GM19025 (cell line): Measurements from ENCODE around the gene TCF15.
"Not testable (repeated sequence)": the region's sequence is repeated elsewhere in the genome, so short reads cannot be mapped to it uniquely, and the experiment has no call there.

Experiments
- ATAC-seq: cut with Tn5 transposase; IDR thresholded peaks from one replicate; pipeline ENCODE4 v1.9.1; 2021; ENCODE audit warnings: mild to moderate bottlenecking, low read depth, moderate library complexity; ENCODE audit not compliant: unreplicated experiment

Gene TCF15

GRCh38 chr20:642398-643174, 32.5 kb upstream of the TCF15 start:
- ATAC-seq = no peak

DNA sequence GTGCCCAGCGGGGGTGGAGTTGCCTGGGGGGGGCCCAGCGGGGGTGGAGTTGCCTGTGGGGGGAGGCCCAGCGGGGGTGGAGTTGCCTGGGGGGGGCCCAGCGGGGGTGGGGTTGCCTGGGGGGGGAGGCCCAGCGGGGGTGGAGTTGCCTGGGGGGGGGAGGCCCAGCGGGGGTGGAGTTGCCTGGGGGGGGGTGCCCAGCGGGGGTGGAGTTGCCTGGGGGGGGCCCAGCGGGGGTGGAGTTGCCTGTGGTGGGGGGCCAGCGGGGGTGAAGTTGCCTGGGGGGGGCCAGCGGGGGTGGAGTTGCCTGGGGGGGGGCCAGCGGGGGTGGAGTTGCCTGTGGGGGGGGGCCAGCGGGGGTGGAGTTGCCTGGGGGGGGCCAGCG, 31.9 kb upstream of the TCF15 start:
- not testable (repeated sequence) for ATAC-seq

DNA sequence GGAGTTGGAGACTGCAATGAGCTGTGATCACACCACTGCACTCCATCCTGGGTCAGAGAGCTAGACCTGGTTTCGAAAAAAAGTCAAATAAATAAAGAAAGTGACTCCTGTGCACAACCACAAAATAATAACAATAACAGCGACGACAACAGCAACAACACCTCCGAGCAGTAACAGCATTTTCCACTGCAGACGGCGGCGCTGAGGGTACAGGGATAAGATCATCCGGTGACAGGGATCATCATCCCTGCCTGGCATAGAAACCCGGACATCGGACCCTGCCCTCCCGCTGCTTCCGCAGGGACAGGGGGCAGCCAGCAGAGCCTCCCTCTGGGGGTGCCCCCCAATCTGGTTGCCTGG, 31.4 kb upstream of the TCF15 start:
- ATAC-seq = no peak

GRCh38 chr20:640674-641515, 30.8 kb upstream of the TCF15 start:
- no peak for ATAC-seq

DNA sequence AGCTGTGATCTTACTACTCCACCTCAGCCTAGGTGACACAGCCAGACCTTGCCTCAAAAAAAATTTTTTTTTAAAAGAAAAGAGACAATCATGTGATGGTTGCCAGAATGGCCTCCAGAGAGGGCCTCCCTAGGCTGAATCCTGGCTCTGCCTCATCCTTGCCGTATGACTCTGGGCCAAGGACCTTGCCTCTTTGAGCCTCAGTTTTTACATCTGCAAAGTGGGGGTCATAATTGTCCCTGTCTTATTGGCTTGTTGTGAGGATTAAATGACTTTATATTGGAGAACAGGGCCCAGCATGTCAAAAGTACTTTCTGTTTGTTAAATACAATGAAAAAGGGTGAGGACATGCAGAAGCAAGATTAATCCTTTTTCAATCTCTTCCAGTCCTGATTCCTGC, 28.5 kb upstream of the TCF15 start:
- ATAC-seq = no peak

- no peak for ATAC-seq
Measured at GRCh38 chr20:637559-637958, 27.4 kb upstream of the TCF15 start.

- no peak for ATAC-seq
Measured at GRCh38 chr20:635893-636338, 25.8 kb upstream of the TCF15 start.

- no peak for ATAC-seq
Measured at GRCh38 chr20:635028-635892, 25.2 kb upstream of the TCF15 start.

DNA sequence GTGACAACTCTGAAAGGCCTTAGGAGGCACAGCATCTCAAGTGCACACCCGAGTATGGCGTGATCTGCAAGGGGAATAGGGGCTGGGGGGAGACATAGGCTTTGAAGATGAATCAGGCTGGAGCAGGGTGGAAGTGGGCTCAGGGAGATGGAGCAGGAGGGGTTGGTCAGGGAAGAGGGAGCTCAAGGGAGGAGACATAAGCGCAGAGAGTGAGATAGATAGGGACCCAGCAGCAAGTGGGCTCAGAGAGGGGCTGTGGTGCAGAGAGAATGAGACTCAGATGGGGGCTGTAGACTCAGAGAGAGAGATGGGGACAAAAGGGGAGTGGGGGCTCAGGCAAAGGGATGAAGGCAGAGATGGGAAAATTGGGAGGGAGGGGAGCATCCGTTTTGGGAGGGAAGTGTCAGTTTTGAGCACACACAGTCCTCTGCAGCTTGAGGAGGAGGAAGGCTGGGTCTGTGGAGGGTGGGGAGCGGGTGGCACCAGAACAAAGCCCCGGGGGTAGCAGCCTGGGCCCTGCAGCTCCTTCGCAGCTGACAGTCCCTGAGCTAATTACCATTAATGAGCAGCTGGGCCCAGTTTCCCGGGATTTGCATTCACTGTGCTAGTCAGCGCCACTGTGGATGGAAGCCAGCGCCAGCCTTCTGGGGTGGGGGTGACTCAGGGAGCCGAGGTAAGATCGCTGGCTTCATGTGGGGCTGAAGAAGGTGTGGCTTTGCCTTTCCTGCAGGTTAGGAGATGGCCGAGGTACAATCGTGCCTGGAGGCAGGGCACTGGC, 24.2 kb upstream of the TCF15 start:
- ATAC-seq = no peak

- ATAC-seq = no peak
Measured at GRCh38 chr20:631101-631500, 21.0 kb upstream of the TCF15 start.

- no peak for ATAC-seq
Measured at GRCh38 chr20:626579-626978, 16.5 kb upstream of the TCF15 start.

DNA sequence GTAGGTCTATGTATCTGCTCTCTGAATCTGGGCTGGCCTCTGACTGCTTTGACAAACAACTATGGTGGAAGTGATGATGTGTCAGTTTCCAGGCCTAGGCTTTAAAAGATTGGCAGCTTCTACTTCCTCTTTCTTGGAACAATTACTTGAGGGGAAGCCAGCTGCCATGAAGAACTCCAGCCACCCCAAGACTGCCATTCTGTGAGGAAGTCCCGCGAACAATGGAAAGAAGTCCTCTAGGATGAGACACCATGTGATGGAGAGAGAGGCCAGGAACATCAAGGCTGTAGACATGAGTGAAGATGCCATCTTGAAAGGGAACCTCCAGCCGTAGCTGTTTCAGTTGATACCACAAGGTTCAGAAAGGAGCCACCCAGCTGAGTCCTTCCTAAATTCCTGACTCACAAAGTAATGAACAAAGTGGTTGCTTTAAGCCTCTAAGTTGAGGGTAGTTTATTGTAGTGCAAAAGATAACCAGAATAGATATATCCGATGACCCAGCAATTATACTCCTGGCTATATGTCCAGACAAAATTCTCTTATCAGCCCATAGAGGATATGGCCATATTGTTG, 15.3 kb upstream of the TCF15 start:
- no peak for ATAC-seq

- ATAC-seq = no peak
Measured at GRCh38 chr20:623704-624103, 13.6 kb upstream of the TCF15 start.

DNA sequence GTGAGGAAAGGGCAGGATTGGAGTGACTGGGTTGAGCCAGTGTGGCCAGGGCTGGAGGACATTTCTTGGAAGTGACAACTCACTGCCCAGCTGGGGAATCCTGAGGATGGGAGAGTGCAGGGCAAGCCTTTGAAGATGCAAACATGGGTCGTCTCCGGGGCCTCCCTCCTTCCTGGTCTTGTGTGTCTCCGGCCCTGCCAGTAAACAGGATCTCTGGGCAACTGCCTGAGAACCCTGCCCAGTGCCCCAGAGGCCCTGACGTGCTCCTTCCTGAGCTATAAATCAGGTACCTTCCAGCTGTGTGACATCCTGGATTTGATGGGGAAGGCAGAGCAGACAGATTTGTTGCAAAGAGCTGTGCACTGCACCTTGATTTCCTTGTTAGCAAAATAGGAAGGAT, 12.9 kb upstream of the TCF15 start:
- ATAC-seq = no peak

- ATAC-seq = no peak
Measured at GRCh38 chr20:622161-622560, 12.1 kb upstream of the TCF15 start.

GRCh38 chr20:621125-621756, 11.1 kb upstream of the TCF15 start:
- ATAC-seq = no peak

- no peak for ATAC-seq
Measured at GRCh38 chr20:620246-620645, 10.1 kb upstream of the TCF15 start.

DNA sequence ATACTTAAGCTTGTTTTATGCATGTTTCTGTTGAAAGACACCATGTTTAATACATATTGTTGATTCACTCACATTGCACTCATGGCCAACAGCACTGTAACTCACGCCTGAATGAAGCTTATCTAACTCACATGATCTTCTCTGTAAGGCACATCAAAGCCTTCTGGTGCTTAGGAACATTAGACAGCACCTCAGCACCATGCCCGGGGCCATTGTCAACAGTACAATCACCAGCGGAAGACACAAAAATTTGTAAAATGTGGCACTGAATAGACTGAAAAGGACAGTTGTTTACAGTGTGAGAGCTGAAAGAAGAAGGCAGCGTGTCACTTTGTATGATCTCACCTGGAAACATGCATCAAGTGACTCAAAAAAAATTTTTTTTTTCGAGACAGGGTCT, 8.9 kb upstream of the TCF15 start:
- no peak for ATAC-seq

DNA sequence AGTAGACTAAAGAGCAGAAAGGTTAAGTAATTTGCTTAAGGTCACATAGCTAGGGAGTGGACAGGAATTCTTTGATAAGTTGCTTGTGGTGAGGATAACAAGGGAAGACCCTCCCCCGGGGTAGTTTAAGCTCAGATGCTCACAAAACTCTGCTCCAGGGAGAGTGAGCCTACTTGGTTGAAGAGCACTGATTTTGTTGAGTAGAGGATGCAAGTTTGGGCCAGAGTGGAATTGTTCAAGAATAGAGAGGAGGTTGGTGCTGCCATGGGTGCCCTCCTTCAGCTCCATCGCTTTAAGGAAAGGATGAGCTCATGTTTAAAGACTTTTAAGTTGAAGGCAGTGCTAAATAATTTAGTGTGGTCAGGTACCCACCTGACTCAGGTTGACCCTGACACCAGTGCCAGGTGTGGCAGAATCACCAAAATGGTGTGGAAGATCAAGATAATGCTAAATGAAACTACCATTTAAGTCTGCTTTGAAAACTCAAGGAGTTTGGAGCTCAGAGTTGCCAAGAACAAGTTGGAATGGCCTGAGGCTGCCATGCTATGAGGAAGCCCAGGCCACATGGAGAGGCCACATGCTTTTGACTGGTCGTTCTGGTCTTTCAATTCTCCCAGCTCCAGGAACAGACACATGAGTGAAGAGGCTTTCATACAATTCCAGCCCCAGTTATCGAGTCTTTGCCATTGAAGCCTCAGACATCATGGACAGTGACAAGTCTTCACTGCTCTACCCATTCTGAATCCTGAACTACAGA, 8.0 kb upstream of the TCF15 start:
- no peak for ATAC-seq
